B cell (primary cell): ENCODE results near the gene KCTD5. TPM values are rescaled to one million over a fixed set of nuclear protein-coding genes. Genes with fewer than 3 reads are reported as not detected.

Experiments
- ATAC-seq: fragments of 200-7000 bp; cut with Tn5 transposase; one replicate; pipeline ENCODE4 v1.10.0; 2021; ENCODE audit warnings: low read depth, mild to moderate bottlenecking, moderate number of reproducible peaks, moderate library complexity
- CTCF ChIA-PET: fragments of 350-600 bp; sonication (Branson Sonifier 250); formaldehyde crosslinking; loops from one replicate; lab custom pipeline; 2021; ENCODE audit warnings: antibody characterized with exemption, inconsistent platforms; lab: Charles Lee
- POLR2A ChIA-PET: fragments of 350-600 bp; sonication (Branson Sonifier 250); formaldehyde crosslinking; loops from one replicate; lab custom pipeline; 2021; ENCODE audit warnings: antibody characterized with exemption; lab: Charles Lee
- DNase-seq: peaks from one replicate; pipeline ENCODE4 v3.0.0; 2013
- H2AFZ ChIP-seq: 2 replicates; pipeline ENCODE4 v1.6.1; 2012; ENCODE audit warnings: mild to moderate bottlenecking, low read depth, low read length; ENCODE audit not compliant: insufficient read depth, poor library complexity, severe bottlenecking
- H3K27ac ChIP-seq, 2 donors: 1 replicate in 1 of 2; 2 replicates in 1 of 2; pipeline ENCODE4 v1.5.1; 2012 to 2013; ENCODE audit warnings: low read length in 2 of 2, mild to moderate bottlenecking in 2 of 2, moderate library complexity in 1 of 2
- H3K27me3 ChIP-seq, 4 experiments: fragments of 200-600 bp in 1 of 4; sonication (generic) in 1 of 4; replicated peaks in 1 of 4; 1 replicate in 2 of 4; 2 replicates in 2 of 4; pipeline versions ENCODE4 v1.6.1 to v1.7.0; 2013 to 2016; ENCODE audit warnings: low read length in 3 of 4, mild to moderate bottlenecking in 2 of 4, mixed read lengths in 1 of 4, moderate library complexity in 1 of 4; ENCODE audit not compliant: insufficient read depth in 4 of 4, control insufficient read depth in 3 of 4; ENCODE audit errors: control extremely low read depth in 1 of 4
- H3K36me3 ChIP-seq, 2 experiments: replicated peaks in 1 of 2; 1 replicate in 1 of 2; 2 replicates in 1 of 2; pipeline versions ENCODE4 v1.6.1 to v1.7.1; 2013; ENCODE audit warnings: low read length in 1 of 2; ENCODE audit not compliant: insufficient read depth in 2 of 2, control insufficient read depth in 1 of 2; ENCODE audit errors: control extremely low read depth in 1 of 2, extremely low read depth in 1 of 2
- H3K4me1 ChIP-seq, 2 donors: fragments of 200-600 bp in 1 of 2; sonication (generic) in 1 of 2; 1 replicate in 1 of 2; 2 replicates in 1 of 2; pipeline versions ENCODE4 v1.5.1 to v1.6.1; 2013 to 2017; ENCODE audit warnings: low read length in 2 of 2; ENCODE audit not compliant: control insufficient read depth in 2 of 2, insufficient read depth in 2 of 2
- H3K4me2 ChIP-seq: replicated peaks from 2 replicates; pipeline ENCODE3; 2012; ENCODE audit warnings: mild to moderate bottlenecking, low read depth, low read length; ENCODE audit not compliant: poor library complexity, severe bottlenecking
- H3K4me3 ChIP-seq, 5 experiments: fragments of 200-600 bp in 1 of 5; sonication (generic) in 1 of 5; 1 replicate in 3 of 5; 2 replicates in 2 of 5; pipeline versions ENCODE4 v1.5.1 to v1.7.0; 2011 to 2016; ENCODE audit warnings: low read length in 4 of 5, mild to moderate bottlenecking in 4 of 5, low read depth in 2 of 5, control low read depth in 1 of 5, moderate library complexity in 1 of 5; ENCODE audit not compliant: insufficient read depth in 1 of 5; ENCODE audit errors: control extremely low read depth in 1 of 5, extremely low read depth in 1 of 5
- H3K79me2 ChIP-seq: fragments of 200-600 bp; sonication (generic); one replicate; pipeline ENCODE4 v1.6.0; 2016; ENCODE audit warnings: low read length; ENCODE audit not compliant: control insufficient read depth, insufficient read depth
- H3K9ac ChIP-seq: fragments of 200-600 bp; sonication (generic); 2 replicates; pipeline ENCODE4 v1.6.1; 2017; ENCODE audit warnings: mild to moderate bottlenecking, low read length, moderate library complexity
- H3K9me3 ChIP-seq, 3 donors: one replicate each; pipeline versions ENCODE4 v1.6.1 to v1.7.1; 2013; ENCODE audit warnings: low read length in 2 of 3; ENCODE audit not compliant: control insufficient read depth in 2 of 3, insufficient read depth in 1 of 3; ENCODE audit errors: control extremely low read depth in 1 of 3
- H4K20me1 ChIP-seq: 2 replicates; pipeline ENCODE4 v1.6.0; 2012; ENCODE audit warnings: mild to moderate bottlenecking, low read length; ENCODE audit not compliant: insufficient read depth, control insufficient read depth, poor library complexity, severe bottlenecking
- H3K27ac Mint-ChIP-seq: one replicate; pipeline ENCODE4 v1.8.0; 2021; ENCODE audit warnings: mixed read lengths
- H3K27me3 Mint-ChIP-seq: one replicate; pipeline ENCODE4 v1.8.0; 2021; ENCODE audit warnings: mixed read lengths
- H3K4me1 Mint-ChIP-seq: one replicate; pipeline ENCODE4 v1.8.0; 2021; ENCODE audit warnings: mixed read lengths
- H3K4me3 Mint-ChIP-seq: one replicate; pipeline ENCODE4 v1.8.0; 2021; ENCODE audit warnings: mixed read lengths
- H3K9me3 Mint-ChIP-seq: one replicate; pipeline ENCODE4 v1.8.0; 2022; ENCODE audit warnings: mixed read lengths; ENCODE audit not compliant: insufficient read depth
- EZH2 ChIP-seq: IDR thresholded peaks from 2 replicates; pipeline ENCODE4 v1.6.1; 2012; ENCODE audit warnings: borderline replicate concordance, low read depth, mild to moderate bottlenecking, moderate library complexity, low read length; ENCODE audit not compliant: insufficient read depth, poor library complexity, severe bottlenecking
- WGBS: methylation state at CpG from one replicate; pipeline ENCODE4 v1.1.5; 2013; ENCODE audit warnings: missing lambda C conversion rate; ENCODE audit not compliant: insufficient coverage; 5-methylcytosine and 5-hydroxymethylcytosine counted together
- intact Hi-C: fragments of 100-400 bp; cut with micrococcal nuclease; formaldehyde crosslinking; loops from one replicate; pipeline ENCODE4 v1.10.0; 2022
- polyA plus RNA-seq: library from polyadenylated mRNA; depleted of rRNA; stranded (reverse); fragments of >200 nt; gene quantifications from 2 replicates; pipeline ENCODE4 v1.2.3, GENCODE V29; 2012
- total RNA-seq, 2 donors: library from RNA; stranded (reverse); fragments of 120-200 nt in 1 of 2; gene quantifications; 1 replicate in 1 of 2; 2 replicates in 1 of 2; pipeline versions ENCODE4 v1.2.3 to v1.2.4, GENCODE V29; 2013 to 2022
- TF ChIP-seq, protein P1 (sequence below): fragments of 200-600 bp; IDR thresholded peaks from one replicate; pipeline ENCODE4 v1.8.0; 2022; ENCODE audit warnings: antibody characterized with exemption, mild to moderate bottlenecking

Gene KCTD5
- total and polyA plus RNA-seq, 2 donors (not counting 1 experiment from before 2014, with no cell fraction given), result 17.2 to 37.3 TPM

GRCh38 chr16:2713523-2713922 is 31.2 kb downstream of the KCTD5 start:
- Mint-ChIP-seq H3K4me1 (peaks cover 7% of the 10 kb centered on the region), H3K27me3 (peaks cover 4% of the 10 kb centered on the region), H3K27ac (no peak overlapping the region), H3K4me3 (no peak overlapping the region), H3K9me3 (no peaks in the 10 kb centered on the region)
- intact Hi-C loops, result no loop called here
- H3K4me2 ChIP-seq, result no peak overlapping the region
- H3K79me2 ChIP-seq, result no peaks in the 10 kb centered on the region
- no peaks in the 10 kb centered on the region for H3K27me3 ChIP-seq
- H3K9me3 ChIP-seq, result peaks cover 0 to 3% (median 0%) of the 10 kb centered on the region in 3 donors
- 33% methylated on average over 14 of the region's 14 CpGs for WGBS
- ChIA-PET CTCF (no interaction called here), POLR2A (no interaction called here)
- H2AFZ ChIP-seq, result no peak overlapping the region
- ATAC-seq (no peak), DNase-seq (no peak)
- H3K27ac ChIP-seq, result no peak overlapping the region
- peaks cover 0 to 5% of the 10 kb centered on the region in 2 experiments for H3K36me3 ChIP-seq
- peaks cover 16% of the 10 kb centered on the region for H4K20me1 ChIP-seq
- TF ChIP-seq EZH2, result no peak
- peaks cover 4 to 10% of the 10 kb centered on the region in 2 donors for H3K4me1 ChIP-seq
- no peak overlapping the region for H3K9ac ChIP-seq
- H3K4me3 ChIP-seq, result no peak overlapping the region

GRCh38 chr16:2713985-2714774 is 31.9 kb downstream of the KCTD5 start:
- no peaks in the 10 kb centered on the region for H3K27me3 ChIP-seq
- TF ChIP-seq, protein P1, sequence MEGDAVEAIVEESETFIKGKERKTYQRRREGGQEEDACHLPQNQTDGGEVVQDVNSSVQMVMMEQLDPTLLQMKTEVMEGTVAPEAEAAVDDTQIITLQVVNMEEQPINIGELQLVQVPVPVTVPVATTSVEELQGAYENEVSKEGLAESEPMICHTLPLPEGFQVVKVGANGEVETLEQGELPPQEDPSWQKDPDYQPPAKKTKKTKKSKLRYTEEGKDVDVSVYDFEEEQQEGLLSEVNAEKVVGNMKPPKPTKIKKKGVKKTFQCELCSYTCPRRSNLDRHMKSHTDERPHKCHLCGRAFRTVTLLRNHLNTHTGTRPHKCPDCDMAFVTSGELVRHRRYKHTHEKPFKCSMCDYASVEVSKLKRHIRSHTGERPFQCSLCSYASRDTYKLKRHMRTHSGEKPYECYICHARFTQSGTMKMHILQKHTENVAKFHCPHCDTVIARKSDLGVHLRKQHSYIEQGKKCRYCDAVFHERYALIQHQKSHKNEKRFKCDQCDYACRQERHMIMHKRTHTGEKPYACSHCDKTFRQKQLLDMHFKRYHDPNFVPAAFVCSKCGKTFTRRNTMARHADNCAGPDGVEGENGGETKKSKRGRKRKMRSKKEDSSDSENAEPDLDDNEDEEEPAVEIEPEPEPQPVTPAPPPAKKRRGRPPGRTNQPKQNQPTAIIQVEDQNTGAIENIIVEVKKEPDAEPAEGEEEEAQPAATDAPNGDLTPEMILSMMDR, result no peak
- no peak for TF ChIP-seq EZH2
- ChIA-PET CTCF (no interaction called here), POLR2A (no interaction called here)
- 92% methylated on average over 27 of the region's 28 CpGs for WGBS
- H3K36me3 ChIP-seq, result peaks cover 0 to 3% of the 10 kb centered on the region in 2 experiments
- ATAC-seq, result no peak
- peaks cover 4% of the 10 kb centered on the region for H3K27me3 Mint-ChIP-seq
- no peak overlapping the region for H3K4me2 ChIP-seq
- DNase-seq, result no peak
- peaks cover 0 to 3% (median 0%) of the 10 kb centered on the region in 3 donors for H3K9me3 ChIP-seq
- H3K4me1 ChIP-seq, result peaks cover 4 to 10% of the 10 kb centered on the region in 2 donors
- H4K20me1 ChIP-seq, result peaks cover 12% of the 10 kb centered on the region
- no peaks in the 10 kb centered on the region for H3K9me3 Mint-ChIP-seq
- H3K9ac ChIP-seq, result no peak overlapping the region
- no peak overlapping the region for H3K4me3 ChIP-seq
- H3K27ac ChIP-seq, result no peak overlapping the region
- no peak overlapping the region for H3K4me3 Mint-ChIP-seq
- H3K4me1 Mint-ChIP-seq, result peaks cover 7% of the 10 kb centered on the region
- H3K27ac Mint-ChIP-seq, result no peak overlapping the region
- no peaks in the 10 kb centered on the region for H3K79me2 ChIP-seq
- intact Hi-C loops, result no loop called here
- no peak overlapping the region for H2AFZ ChIP-seq
